AG08396 (cell line): ENCODE measurements around the gene POLE4.

ENCODE experiments used
- DNase-seq: peaks from one replicate; pipeline ENCODE4 v3.0.0; 2012; ENCODE audit warnings: low spot score, mixed read lengths

The POLE4 gene, protein sequence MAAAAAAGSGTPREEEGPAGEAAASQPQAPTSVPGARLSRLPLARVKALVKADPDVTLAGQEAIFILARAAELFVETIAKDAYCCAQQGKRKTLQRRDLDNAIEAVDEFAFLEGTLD

DNA sequence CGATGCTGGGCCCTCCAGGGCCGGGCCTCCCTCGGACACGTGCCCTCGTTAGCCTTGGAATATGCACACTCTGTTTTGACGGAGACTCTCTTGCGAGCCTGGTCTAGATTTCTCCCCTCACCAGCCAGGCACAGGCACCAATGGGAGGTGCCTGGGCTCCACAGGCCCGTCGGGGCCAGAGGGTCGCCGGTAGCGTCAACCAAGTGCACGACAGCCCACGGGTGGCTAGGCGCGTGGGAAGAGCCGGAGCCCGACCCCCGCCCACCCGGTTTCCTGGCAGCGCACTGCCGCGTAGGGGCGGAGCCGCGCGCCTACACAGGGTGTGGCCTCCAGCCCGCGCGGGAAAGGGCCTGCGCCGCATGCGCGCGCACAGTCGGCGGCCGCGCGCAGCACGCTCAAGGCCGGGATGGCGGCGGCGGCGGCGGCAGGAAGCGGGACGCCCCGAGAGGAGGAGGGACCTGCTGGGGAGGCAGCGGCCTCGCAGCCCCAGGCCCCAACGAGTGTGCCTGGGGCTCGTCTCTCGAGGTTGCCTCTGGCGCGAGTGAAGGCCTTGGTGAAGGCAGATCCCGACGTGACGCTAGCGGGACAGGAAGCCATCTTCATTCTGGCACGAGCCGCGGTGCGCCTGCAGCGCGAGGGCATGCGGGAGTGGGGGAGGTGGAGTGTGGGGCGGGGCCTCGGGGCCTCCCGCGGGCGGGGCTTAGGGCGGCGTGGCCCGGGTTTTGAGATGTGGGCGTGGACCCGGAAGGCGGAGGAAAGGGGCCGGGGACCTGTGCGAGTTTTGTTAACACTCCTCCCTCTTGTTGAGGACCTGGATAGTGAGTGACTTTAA lies at the start of gene POLE4:
Gene POLE4, plus strand, starts transcription at position 370 of the 832 bp plus-strand sequence. Its CDS starts 37 bp downstream, at position 407.
- DNase-seq, result peak; percentile 94

- DNase-seq, result no peak
Measured at GRCh38 chr2:74908748-74909444, 49.5 kb upstream of the POLE4 start.

GRCh38 chr2:74910245-74910644 lies 48.2 kb upstream of the POLE4 start:
- DNase-seq, result no peak

- DNase-seq, result no peak
Measured at GRCh38 chr2:74911061-74911460, 47.4 kb upstream of the POLE4 start.

- no peak for DNase-seq
Measured at GRCh38 chr2:74915743-74916142, 42.7 kb upstream of the POLE4 start.

- DNase-seq, result no peak
Measured at GRCh38 chr2:74916394-74916793, 42.0 kb upstream of the POLE4 start.

- peak; percentile 79 for DNase-seq
Measured at GRCh38 chr2:74917702-74918619, 40.5 kb upstream of the POLE4 start.

- peak; percentile 77 for DNase-seq
Measured at GRCh38 chr2:74919827-74920226, 38.6 kb upstream of the POLE4 start.

GRCh38 chr2:74921236-74921736 lies 37.2 kb upstream of the POLE4 start:
- no peak for DNase-seq

- no peak for DNase-seq
Measured at GRCh38 chr2:74922592-74923227, 35.7 kb upstream of the POLE4 start.

DNA sequence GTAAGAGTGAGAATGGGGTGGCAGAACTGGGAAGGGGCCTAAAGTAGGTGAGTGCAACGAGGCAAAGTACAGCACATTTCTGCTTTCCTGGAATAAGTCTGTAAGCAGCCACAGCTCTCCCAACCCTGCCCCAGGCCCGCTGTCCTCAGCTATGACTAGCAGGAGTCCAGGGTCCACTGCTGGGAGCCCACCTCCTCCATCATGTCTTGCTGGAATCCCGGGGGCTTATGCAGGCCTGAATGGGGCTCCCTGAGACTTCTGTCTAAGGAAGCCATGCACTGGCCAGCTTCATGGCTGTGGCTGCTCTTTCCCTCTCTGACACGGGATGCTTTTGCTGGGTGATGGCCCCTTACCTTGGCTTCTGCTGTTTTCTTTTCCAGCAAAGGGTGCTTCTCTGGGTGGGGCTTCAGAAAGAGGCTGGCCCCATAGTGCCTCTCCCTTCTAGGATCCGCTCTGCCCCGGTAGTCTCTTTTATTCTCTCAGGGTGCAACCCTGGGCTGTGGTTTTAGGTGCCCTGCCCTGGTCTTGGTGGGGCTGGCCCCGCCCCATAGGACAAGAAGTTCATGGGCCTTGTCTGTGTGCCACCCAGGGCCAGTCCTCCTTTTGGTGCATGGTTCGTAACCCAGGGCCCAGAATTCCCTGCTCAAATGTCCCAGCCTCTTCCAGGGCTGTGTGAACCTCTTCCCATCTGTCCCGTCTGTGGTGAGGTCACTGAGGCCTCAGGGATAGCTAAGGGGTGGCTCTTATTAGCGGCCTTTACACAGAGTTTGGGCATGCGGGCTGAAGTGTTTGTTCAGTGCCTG lies 33.8 kb upstream of the POLE4 start:
- DNase-seq, result no peak

DNA sequence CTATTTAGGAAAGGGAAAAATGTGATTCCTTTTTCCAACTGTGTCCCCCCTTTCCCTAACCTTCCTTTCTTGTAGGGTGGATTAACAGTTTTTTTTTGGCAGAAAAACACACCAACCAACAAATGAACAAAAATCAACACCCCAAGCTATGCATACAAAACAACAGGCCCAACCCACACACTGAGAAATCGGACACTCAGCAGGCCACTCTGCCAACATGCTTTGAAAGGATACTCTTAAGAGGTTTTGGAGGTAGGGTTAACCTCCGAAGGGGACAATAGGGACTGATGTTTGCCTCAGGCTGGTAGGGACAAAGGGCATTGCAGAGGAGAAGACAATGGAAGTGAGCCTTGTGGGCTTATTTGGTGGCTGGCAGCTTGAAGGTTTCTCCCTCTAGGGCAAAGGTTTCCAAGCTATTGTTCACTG lies 33.1 kb upstream of the POLE4 start:
- no peak for DNase-seq

DNA sequence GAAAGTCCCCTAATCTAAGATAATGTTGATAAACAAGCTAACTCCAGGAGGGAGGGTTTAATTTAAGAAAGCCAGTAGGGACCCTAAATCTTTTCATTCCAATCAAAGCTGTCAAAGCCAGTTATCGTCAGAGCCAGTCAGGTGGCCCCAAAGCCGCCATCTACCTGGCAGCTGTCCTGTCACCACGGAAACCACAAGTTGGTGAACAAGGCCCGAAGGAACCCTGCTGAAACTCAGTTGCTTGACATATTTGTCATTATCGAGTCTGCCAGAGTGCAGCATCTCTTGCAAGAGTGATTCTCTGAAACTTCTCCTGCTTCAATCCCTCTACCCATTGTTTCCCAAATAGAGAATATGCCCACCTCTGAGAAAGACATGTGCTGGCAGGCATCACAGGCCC lies 30.8 kb upstream of the POLE4 start:
- DNase-seq, result no peak

GRCh38 chr2:74930811-74931486 lies 27.5 kb upstream of the POLE4 start:
- DNase-seq, result no peak

GRCh38 chr2:74931940-74932339 lies 26.5 kb upstream of the POLE4 start:
- DNase-seq, result no peak

- no peak for DNase-seq
Measured at GRCh38 chr2:74935975-74936391, 22.5 kb upstream of the POLE4 start.

DNA sequence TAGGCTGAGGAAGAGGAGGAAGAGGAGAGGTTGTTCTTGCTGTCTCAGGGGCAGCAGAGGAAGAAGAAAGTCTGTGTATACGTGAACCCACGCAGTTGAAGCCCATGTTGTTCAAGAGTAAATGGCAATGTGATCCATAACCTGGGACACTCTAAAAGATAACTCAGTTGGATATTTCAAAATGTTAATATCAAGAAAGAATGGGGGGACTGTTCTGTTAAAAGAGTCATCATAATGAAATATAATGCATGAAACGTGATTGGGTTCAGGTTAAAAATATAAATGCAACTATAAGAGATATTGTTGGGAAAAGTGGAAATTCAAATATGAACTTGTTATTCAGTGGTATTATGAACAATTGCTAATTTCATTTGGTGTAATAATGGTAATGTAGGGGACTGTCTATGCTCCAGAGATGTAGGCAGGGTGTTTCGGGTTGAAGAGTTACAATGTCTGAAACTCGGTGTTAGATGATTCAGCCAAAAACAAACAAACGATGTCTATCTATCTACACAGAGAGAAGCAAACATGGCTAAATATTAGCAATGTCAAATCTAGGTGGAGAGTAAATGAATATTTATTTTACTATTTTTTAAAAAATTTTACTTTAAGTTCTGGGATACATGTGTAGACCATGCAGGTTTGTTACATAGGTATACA lies 21.1 kb upstream of the POLE4 start:
- DNase-seq, result no peak

DNA sequence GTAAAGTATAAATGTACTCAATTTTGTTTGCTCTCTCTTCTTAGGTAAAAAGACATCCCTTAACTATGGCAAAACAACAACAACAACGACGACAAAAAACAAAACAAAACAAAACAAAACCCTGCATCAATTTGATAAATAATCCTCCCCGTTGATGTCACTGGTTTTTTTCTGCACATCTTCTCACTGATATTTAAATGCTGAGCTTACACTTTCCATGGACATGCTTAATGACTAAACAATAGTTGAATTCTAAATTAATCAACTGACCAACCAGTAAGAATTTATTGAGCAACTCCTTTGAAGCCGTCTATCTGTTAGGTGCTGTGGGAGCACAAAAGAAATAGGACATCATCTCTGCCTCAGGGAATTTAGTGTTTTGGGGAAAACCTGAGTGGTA lies 20.2 kb upstream of the POLE4 start:
- DNase-seq, result no peak
